OCI-LY7 (cell line): Measurements from ENCODE around the gene KIF15.

Experiments
- CTCF ChIP-seq: fragments of 200-600 bp; sonication (generic); conservative IDR thresholded peaks from 2 replicates; pipeline ENCODE4 v1.5.1; 2014; ENCODE audit warnings: mild to moderate bottlenecking, antibody characterized with exemption, low read length, moderate library complexity, mixed read lengths
- EZH2phosphoT487 ChIP-seq: fragments of 200-600 bp; sonication (generic); IDR thresholded peaks from 2 replicates; pipeline ENCODE4 v1.6.1; 2018; ENCODE audit warnings: low read depth, borderline replicate concordance, mild to moderate bottlenecking, mixed run types, antibody characterized with exemption, low read length, moderate library complexity, mixed read lengths

- TF ChIP-seq CTCF (no peak), EZH2phosphoT487 (no peak)
These were observed 122.4 kb downstream of the KIF15 start for GRCh38 chr3:44883999-44884431.
